Lower leg skin (tissue), 3 donors: Measurements from ENCODE around the gene TMEM154.

Experiments
- POLR2A ChIP-seq, 2 donors: fragments of 450-650 bp; IDR thresholded peaks; one replicate each; pipeline ENCODE4 v1.6.1; 2016 to 2017; ENCODE audit warnings: antibody characterized with exemption in 2 of 2, mild to moderate bottlenecking in 1 of 2, moderate library complexity in 1 of 2
- TF ChIP-seq, protein P1 (sequence below), 3 donors: fragments of 450-650 bp; IDR thresholded peaks; one replicate each; pipeline ENCODE4 v1.5.1; 2016; ENCODE audit warnings: antibody characterized with exemption in 3 of 3, mild to moderate bottlenecking in 3 of 3, moderate library complexity in 2 of 3

DNA sequence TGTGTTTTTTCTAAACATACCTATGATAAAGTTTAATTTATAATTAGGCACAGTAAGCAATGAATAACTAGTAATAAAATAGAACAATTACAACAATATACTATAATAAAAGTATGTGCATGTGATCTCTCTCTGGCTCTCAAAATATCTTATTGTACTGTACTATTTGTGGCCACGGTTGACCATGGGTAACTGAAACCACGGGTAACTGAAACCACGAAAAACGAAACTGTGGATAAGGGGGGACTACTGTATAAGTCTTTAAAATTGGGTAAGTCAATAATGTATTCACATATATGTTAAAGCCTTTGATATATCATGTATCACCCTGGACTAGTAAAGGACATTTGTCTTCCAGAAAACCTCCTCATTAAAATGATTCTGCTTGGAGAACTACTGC is 20.0 kb downstream of the TMEM154 start:
- TF ChIP-seq, protein P1, sequence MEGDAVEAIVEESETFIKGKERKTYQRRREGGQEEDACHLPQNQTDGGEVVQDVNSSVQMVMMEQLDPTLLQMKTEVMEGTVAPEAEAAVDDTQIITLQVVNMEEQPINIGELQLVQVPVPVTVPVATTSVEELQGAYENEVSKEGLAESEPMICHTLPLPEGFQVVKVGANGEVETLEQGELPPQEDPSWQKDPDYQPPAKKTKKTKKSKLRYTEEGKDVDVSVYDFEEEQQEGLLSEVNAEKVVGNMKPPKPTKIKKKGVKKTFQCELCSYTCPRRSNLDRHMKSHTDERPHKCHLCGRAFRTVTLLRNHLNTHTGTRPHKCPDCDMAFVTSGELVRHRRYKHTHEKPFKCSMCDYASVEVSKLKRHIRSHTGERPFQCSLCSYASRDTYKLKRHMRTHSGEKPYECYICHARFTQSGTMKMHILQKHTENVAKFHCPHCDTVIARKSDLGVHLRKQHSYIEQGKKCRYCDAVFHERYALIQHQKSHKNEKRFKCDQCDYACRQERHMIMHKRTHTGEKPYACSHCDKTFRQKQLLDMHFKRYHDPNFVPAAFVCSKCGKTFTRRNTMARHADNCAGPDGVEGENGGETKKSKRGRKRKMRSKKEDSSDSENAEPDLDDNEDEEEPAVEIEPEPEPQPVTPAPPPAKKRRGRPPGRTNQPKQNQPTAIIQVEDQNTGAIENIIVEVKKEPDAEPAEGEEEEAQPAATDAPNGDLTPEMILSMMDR (IDR thresholded peaks at IDR 0.05), result no peak
- TF ChIP-seq POLR2A (IDR thresholded peaks at IDR 0.05), result no peak
